Measurements from ENCODE around the gene OSBPL3.

OSBPL3 gene

GRCh38 chr7:24824896-24825295 lies 155.1 kb downstream of the OSBPL3 start:
- no peaks in the 10 kb centered on the region for H3K9me3 ChIP-seq (ENCODE audit: control insufficient read depth, insufficient read depth, low read depth, low read length)
- H3K4me3 ChIP-seq (ENCODE audit: low read depth, low read length): no peak overlapping the region
- H3K4me1 ChIP-seq (ENCODE audit: control insufficient read depth, insufficient read depth, low read length): peaks cover 6% of the 10 kb centered on the region; the same call in 1 of the 2 replicates
- H3K27ac ChIP-seq (ENCODE audit: extremely low read depth, low read depth, low read length): no peak overlapping the region
- CTCF ChIA-PET: interaction anchor here (3.2 kb wide), 1 partner anchor 268 kb away, joined by 17 read pairs; no protein-coding TSS in a partner anchor
- TF ChIP-seq ZNF548 (tag by site-specific recombination; IDR thresholded peaks at IDR 0.05) (no peak), GFI1B (tag by site-specific recombination; IDR thresholded peaks at IDR 0.05) (no peak), ZNF777 (tag by site-specific recombination; IDR thresholded peaks at IDR 0.05; ENCODE audit: borderline replicate concordance) (no peak), ZNF138 (tag by site-specific recombination; IDR thresholded peaks at IDR 0.05; ENCODE audit: borderline replicate concordance) (no peak), ZNF280C (tag by site-specific recombination; IDR thresholded peaks at IDR 0.05) (no peak), EGR2 (tag by site-specific recombination; IDR thresholded peaks at IDR 0.05; ENCODE audit: low read depth) (peak; percentile 31; the same call in 1 of the 2 replicates), GLI4 (tag by site-specific recombination; IDR thresholded peaks at IDR 0.05) (no peak), ZNF544 (tag by site-specific recombination; IDR thresholded peaks at IDR 0.05) (no peak), SALL2 (tag by site-specific recombination; IDR thresholded peaks at IDR 0.05; ENCODE audit: borderline replicate concordance) (no peak), ZNF626 (tag by site-specific recombination; IDR thresholded peaks at IDR 0.05) (no peak), ZNF292 (tag by site-specific recombination; IDR thresholded peaks at IDR 0.05; ENCODE audit: borderline replicate concordance, low read depth) (no peak), ZNF558 (tag by site-specific recombination; IDR thresholded peaks at IDR 0.05) (no peak), ZFHX2 (tag by site-specific recombination; conservative IDR thresholded peaks at IDR 0.05) (peak; percentile 21; the same call in 1 of the 2 replicates)
- TF ChIP-seq, protein P1, sequence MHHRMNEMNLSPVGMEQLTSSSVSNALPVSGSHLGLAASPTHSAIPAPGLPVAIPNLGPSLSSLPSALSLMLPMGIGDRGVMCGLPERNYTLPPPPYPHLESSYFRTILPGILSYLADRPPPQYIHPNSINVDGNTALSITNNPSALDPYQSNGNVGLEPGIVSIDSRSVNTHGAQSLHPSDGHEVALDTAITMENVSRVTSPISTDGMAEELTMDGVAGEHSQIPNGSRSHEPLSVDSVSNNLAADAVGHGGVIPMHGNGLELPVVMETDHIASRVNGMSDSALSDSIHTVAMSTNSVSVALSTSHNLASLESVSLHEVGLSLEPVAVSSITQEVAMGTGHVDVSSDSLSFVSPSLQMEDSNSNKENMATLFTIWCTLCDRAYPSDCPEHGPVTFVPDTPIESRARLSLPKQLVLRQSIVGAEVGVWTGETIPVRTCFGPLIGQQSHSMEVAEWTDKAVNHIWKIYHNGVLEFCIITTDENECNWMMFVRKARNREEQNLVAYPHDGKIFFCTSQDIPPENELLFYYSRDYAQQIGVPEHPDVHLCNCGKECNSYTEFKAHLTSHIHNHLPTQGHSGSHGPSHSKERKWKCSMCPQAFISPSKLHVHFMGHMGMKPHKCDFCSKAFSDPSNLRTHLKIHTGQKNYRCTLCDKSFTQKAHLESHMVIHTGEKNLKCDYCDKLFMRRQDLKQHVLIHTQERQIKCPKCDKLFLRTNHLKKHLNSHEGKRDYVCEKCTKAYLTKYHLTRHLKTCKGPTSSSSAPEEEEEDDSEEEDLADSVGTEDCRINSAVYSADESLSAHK (tag by site-specific recombination; IDR thresholded peaks at IDR 0.05): no peak
- TF ChIP-seq, protein P2, sequence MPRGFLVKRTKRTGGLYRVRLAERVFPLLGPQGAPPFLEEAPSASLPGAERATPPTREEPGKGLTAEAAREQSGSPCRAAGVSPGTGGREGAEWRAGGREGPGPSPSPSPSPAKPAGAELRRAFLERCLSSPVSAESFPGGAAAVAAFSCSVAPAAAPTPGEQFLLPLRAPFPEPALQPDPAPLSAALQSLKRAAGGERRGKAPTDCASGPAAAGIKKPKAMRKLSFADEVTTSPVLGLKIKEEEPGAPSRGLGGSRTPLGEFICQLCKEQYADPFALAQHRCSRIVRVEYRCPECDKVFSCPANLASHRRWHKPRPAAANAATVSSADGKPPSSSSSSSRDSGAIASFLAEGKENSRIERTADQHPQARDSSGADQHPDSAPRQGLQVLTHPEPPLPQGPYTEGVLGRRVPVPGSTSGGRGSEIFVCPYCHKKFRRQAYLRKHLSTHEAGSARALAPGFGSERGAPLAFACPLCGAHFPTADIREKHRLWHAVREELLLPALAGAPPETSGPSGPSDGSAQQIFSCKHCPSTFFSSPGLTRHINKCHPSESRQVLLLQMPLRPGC (tag by site-specific recombination; IDR thresholded peaks at IDR 0.05): no peak
- TF ChIP-seq, protein P3, sequence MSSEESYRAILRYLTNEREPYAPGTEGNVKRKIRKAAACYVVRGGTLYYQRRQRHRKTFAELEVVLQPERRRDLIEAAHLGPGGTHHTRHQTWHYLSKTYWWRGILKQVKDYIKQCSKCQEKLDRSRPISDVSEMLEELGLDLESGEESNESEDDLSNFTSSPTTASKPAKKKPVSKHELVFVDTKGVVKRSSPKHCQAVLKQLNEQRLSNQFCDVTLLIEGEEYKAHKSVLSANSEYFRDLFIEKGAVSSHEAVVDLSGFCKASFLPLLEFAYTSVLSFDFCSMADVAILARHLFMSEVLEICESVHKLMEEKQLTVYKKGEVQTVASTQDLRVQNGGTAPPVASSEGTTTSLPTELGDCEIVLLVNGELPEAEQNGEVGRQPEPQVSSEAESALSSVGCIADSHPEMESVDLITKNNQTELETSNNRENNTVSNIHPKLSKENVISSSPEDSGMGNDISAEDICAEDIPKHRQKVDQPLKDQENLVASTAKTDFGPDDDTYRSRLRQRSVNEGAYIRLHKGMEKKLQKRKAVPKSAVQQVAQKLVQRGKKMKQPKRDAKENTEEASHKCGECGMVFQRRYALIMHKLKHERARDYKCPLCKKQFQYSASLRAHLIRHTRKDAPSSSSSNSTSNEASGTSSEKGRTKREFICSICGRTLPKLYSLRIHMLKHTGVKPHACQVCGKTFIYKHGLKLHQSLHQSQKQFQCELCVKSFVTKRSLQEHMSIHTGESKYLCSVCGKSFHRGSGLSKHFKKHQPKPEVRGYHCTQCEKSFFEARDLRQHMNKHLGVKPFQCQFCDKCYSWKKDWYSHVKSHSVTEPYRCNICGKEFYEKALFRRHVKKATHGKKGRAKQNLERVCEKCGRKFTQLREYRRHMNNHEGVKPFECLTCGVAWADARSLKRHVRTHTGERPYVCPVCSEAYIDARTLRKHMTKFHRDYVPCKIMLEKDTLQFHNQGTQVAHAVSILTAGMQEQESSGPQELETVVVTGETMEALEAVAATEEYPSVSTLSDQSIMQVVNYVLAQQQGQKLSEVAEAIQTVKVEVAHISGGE (tag by site-specific recombination; conservative IDR thresholded peaks at IDR 0.05; ENCODE audit: low read depth): no peak
- TF ChIP-seq, protein P4, sequence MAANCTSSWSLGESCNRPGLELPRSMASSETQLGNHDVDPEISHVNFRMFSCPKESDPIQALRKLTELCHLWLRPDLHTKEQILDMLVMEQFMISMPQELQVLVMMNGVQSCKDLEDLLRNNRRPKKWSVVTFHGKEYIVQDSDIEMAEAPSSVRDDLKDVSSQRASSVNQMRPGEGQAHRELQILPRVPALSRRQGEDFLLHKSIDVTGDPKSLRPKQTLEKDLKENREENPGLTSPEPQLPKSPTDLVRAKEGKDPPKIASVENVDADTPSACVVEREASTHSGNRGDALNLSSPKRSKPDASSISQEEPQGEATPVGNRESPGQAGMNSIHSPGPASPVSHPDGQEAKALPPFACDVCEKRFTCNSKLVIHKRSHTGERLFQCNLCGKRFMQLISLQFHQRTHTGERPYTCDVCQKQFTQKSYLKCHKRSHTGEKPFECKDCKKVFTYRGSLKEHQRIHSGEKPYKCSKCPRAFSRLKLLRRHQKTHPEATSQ (tag by site-specific recombination; IDR thresholded peaks at IDR 0.05): no peak
- peaks cover 0 to 2% of the 10 kb centered on the region in 2 experiments; a peak in 2 of 3 replicates for H3K36me3 ChIP-seq (ENCODE audit: control insufficient read depth in 2 of 2, insufficient read depth in 1 of 2, low read length in 2 of 2)
- POLR2A ChIA-PET: interaction anchor here (1.1 kb wide), 1 partner anchor 155 kb away, joined by 3 read pairs; the partner anchor contains the start of gene OSBPL3

Data from HEK293 (cell line).